Measurements from ENCODE around the gene CEP120. TPM values are rescaled to one million over a fixed set of nuclear protein-coding genes. Genes with fewer than 3 reads are reported as not detected.
"Not testable (repeated sequence)": the region's sequence is repeated elsewhere in the genome, so short reads cannot be mapped to it uniquely, and the experiment has no call there.

Gene CEP120
- total RNA-seq, result 13.7 and 14.4 TPM in 2 replicates

- TF ChIP-seq, protein P1, sequence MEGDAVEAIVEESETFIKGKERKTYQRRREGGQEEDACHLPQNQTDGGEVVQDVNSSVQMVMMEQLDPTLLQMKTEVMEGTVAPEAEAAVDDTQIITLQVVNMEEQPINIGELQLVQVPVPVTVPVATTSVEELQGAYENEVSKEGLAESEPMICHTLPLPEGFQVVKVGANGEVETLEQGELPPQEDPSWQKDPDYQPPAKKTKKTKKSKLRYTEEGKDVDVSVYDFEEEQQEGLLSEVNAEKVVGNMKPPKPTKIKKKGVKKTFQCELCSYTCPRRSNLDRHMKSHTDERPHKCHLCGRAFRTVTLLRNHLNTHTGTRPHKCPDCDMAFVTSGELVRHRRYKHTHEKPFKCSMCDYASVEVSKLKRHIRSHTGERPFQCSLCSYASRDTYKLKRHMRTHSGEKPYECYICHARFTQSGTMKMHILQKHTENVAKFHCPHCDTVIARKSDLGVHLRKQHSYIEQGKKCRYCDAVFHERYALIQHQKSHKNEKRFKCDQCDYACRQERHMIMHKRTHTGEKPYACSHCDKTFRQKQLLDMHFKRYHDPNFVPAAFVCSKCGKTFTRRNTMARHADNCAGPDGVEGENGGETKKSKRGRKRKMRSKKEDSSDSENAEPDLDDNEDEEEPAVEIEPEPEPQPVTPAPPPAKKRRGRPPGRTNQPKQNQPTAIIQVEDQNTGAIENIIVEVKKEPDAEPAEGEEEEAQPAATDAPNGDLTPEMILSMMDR (conservative IDR thresholded peaks at IDR 0.05; ENCODE audit: low read depth, low read length), result peak; percentile 71
- peak within 1 kb of the TSS; percentile 81 for H3K4me3 ChIP-seq (ENCODE audit: low read depth, low read length)
- peak; percentile 97 for DNase-seq (ENCODE audit: low read depth)
Observed at GRCh38 chr5:123423278-123424149, at the start of gene CEP120. TSS of gene CEP120 (minus strand) at chr5:123423403. CDS start at chr5:123422998, 405 bp downstream.

GRCh38 chr5:123472150-123472924, 49.1 kb upstream of the CEP120 start:
- DNase-seq (ENCODE audit: low read depth), result no peak
- no peak overlapping the region for H3K4me3 ChIP-seq (ENCODE audit: low read depth, low read length)
- TF ChIP-seq, protein P1 (conservative IDR thresholded peaks at IDR 0.05; ENCODE audit: low read depth, low read length), result no peak

DNA sequence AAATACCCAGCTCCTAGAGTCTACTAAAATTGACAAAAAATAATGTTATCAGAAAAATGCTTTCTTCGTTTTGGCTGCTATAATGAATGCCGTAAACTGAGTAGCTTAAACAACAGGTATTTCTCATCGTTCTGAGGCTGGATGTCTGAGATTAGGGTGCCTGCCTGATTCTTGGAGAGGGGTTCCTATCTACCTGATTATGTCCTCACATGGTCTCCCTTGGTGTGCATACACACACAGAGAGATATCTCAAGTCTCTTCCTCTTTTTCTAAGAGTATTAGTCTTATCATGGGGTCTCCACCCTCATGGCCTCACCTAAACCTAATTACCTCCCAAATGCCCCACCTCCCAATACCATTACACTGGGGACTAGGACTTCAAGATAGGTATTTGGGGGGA, 48.2 kb upstream of the CEP120 start:
- DNase-seq (ENCODE audit: low read depth), result no peak
- TF ChIP-seq, protein P1 (conservative IDR thresholded peaks at IDR 0.05; ENCODE audit: low read depth, low read length), result no peak
- H3K4me3 ChIP-seq (ENCODE audit: low read depth, low read length), result no peak overlapping the region

GRCh38 chr5:123466839-123467238, 43.6 kb upstream of the CEP120 start:
- H3K4me3 ChIP-seq (ENCODE audit: low read depth, low read length); DNase-seq (ENCODE audit: low read depth): not testable (repeated sequence)

DNA sequence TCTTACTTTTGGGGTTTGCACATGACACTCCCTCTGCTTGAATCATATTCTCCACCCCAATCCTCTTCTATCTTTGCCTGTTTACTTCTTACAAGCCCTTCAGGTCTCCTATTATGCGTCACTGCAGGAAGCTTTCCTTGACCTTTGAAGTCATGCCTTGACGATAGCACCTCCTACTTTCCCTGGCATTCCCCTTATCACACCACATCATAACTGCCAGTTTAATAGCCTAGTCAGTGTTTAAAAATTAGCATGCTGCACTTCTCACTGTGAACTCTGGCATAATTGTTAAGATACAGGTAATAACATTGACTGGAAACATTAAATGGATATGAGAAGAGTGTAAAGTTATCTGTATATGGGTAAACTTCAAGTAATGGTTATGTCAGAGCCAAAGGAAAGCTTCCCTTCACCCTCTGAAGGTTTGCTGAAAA, 37.1 kb upstream of the CEP120 start:
- TF ChIP-seq, protein P1 (conservative IDR thresholded peaks at IDR 0.05; ENCODE audit: low read depth, low read length), result no peak
- peak; percentile 89 for DNase-seq (ENCODE audit: low read depth)
- H3K4me3 ChIP-seq (ENCODE audit: low read depth, low read length), result no peak overlapping the region

GRCh38 chr5:123458994-123459393, 35.8 kb upstream of the CEP120 start:
- not testable (repeated sequence) for DNase-seq (ENCODE audit: low read depth); H3K4me3 ChIP-seq (ENCODE audit: low read depth, low read length)

GRCh38 chr5:123456242-123456641, 33.0 kb upstream of the CEP120 start:
- peak; percentile 35 for DNase-seq (ENCODE audit: low read depth)
- TF ChIP-seq, protein P1 (conservative IDR thresholded peaks at IDR 0.05; ENCODE audit: low read depth, low read length), result no peak
- H3K4me3 ChIP-seq (ENCODE audit: low read depth, low read length), result no peak overlapping the region
